ENCODE measurements around the gene LRBA. TPM values are rescaled to one million over a fixed set of nuclear protein-coding genes. Genes with fewer than 3 reads are reported as not detected.

Gene LRBA
- total RNA-seq, 1 experiment from 2014 or later: 55.3 TPM

GRCh38 chr4:150579551-150580234 is 435.4 kb downstream of the LRBA start:
- Histone ChIP-seq H4K5ac (ENCODE audit: insufficient read length, low read depth, low read length) (no peak overlapping the region), H3T11ph (ENCODE audit: low read length) (no peak overlapping the region), H3K4ac (ENCODE audit: low read depth, low read length) (no peak overlapping the region), H3K23me2 (ENCODE audit: insufficient read length, low read depth, low read length, poor library complexity, severe bottlenecking) (peaks cover 35% of the 10 kb centered on the region), H2BK120ac (ENCODE audit: low read depth, low read length, poor library complexity, severe bottlenecking) (no peak overlapping the region), H3K56ac (ENCODE audit: insufficient read length, low read depth, low read length) (no peak overlapping the region), H3K79me2 (ENCODE audit: insufficient read depth, low read length) (no peaks in the 10 kb centered on the region), H3K23ac (ENCODE audit: insufficient read length, low read depth, low read length) (no peak overlapping the region), H2BK15ac (ENCODE audit: low read depth, low read length) (no peak overlapping the region), H3K18ac (ENCODE audit: insufficient read length, low read depth, low read length) (no peak overlapping the region), H4K20me1 (ENCODE audit: control insufficient read depth, insufficient read depth, insufficient read length) (peaks cover 4% of the 10 kb centered on the region), H3K9me3 (ENCODE audit: control insufficient read depth, low read depth, low read length) (no peaks in the 10 kb centered on the region), H2BK12ac (ENCODE audit: insufficient read length, low read depth, low read length) (no peak overlapping the region), H3K4me2 (ENCODE audit: insufficient read depth, insufficient read length, low read length) (peak overlapping the region; percentile 45), H4K91ac (ENCODE audit: insufficient read length, low read depth, low read length) (no peak overlapping the region), H3K27me3 (ENCODE audit: insufficient read depth, low read length) (peaks cover 30% of the 10 kb centered on the region; the same call in 1 of the 2 replicates), H2AFZ (ENCODE audit: low read length) (no peak overlapping the region), H2AK5ac (ENCODE audit: insufficient read length, low read length) (no peak overlapping the region), H2BK20ac (ENCODE audit: low read depth, low read length, poor library complexity, severe bottlenecking) (no peak overlapping the region), H2BK5ac (ENCODE audit: insufficient read length, low read length) (no peak overlapping the region), H3K14ac (ENCODE audit: insufficient read depth, low read length) (peak overlapping the region; percentile 27; the same call in 1 of the 2 replicates), H3K9ac (ENCODE audit: extremely low read depth, insufficient read length, low read length) (no peak overlapping the region), H4K8ac (replicated peaks; ENCODE audit: insufficient read length, low read depth, low read length) (no peak overlapping the region), H3K4me1 (ENCODE audit: insufficient read depth, low read length) (0 out of 2 replicates have a peak, but pooled peaks cover 2% of the 10 kb centered on the region), H3K27ac (ENCODE audit: insufficient read length, low read depth, low read length) (no peak overlapping the region), H3K79me1 (ENCODE audit: insufficient read depth, low read depth, low read length, poor library complexity, severe bottlenecking) (no peaks in the 10 kb centered on the region)
- peak overlapping the region; percentile 69 to 84 for H3K4me3 Mint-ChIP-seq
- H3K36me3 Mint-ChIP-seq (ENCODE audit: insufficient read depth in 1 of 3, low read depth in 3 of 3): no peaks in the 10 kb centered on the region
- WGBS (ENCODE audit: extremely low coverage, insufficient read length, low lambda C conversion rate): no CpG with 5 or more reads among the region's 66 CpGs
- DNase-seq: peak; percentile 50
- TF ChIP-seq CTCF (conservative IDR thresholded peaks at IDR 0.05): no peak
- H3K4me1 Mint-ChIP-seq: peaks cover 44 to 53% of the 10 kb centered on the region in 2 experiments
- H3K27ac Mint-ChIP-seq: no peak overlapping the region
- peaks cover 0 to 3% of the 10 kb centered on the region in 2 experiments; a peak in 1 of 5 replicates for H3K9me3 Mint-ChIP-seq
- peaks cover 63% of the 10 kb centered on the region for H3K27me3 Mint-ChIP-seq (ENCODE audit: low read depth)
